ENCODE data around the gene ALAS1.

Gene ALAS1

DNA sequence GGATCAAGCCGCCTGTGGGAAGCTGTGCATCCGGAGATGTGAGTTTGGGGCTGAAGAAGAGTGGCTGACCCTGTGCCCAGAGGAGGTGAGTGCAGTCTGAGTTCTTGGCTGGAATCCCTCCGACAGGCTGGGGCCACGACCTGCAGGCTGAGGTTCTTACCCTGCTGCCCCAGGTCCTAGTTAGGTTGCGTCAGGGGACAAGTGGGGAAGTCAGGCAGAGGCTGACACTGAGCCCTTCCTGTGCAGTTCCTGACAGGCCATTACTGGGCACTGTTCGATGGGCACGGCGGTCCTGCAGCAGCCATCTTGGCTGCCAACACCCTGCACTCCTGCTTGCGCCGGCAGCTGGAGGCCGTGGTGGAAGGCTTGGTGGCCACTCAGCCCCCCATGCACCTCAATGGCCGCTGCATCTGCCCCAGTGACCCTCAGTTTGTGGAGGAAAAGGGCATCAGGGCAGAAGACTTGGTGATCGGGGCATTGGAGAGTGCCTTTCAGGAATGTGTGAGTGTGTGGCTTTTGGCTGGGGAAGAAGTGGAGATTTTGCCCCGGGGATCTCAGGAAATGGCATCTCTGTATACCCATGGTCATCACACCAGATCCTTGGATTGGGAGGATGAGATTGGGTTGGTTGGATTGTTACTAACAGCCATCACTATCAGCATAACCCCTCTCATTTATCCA, 48.9 kb downstream of the ALAS1 start:
- Histone ChIP-seq H3K4me3 (ENCODE audit: low read length in 2 of 2) (peak overlapping the region in 1 of 2 donors; percentile 87), H3K9ac (ENCODE audit: low read length in 2 of 2) (peak overlapping the region in 1 of 2 donors; percentile 71), H3K9me3 (ENCODE audit: control insufficient read depth in 2 of 2, low read length in 2 of 2) (no peaks in the 10 kb centered on the region), H3K36me3 (ENCODE audit: control insufficient read depth in 2 of 2, insufficient read depth in 2 of 2, low read length in 2 of 2) (peaks cover 5 to 18% of the 10 kb centered on the region in 2 donors), H3K27me3 (ENCODE audit: control insufficient read depth in 1 of 2, insufficient read depth in 2 of 2, low read length in 2 of 2) (no peaks in the 10 kb centered on the region), H3K27ac (ENCODE audit: low read length) (peak overlapping the region; percentile 76), H3K4me1 (ENCODE audit: control insufficient read depth, insufficient read depth, low read length) (peaks cover 25% of the 10 kb centered on the region)

DNA sequence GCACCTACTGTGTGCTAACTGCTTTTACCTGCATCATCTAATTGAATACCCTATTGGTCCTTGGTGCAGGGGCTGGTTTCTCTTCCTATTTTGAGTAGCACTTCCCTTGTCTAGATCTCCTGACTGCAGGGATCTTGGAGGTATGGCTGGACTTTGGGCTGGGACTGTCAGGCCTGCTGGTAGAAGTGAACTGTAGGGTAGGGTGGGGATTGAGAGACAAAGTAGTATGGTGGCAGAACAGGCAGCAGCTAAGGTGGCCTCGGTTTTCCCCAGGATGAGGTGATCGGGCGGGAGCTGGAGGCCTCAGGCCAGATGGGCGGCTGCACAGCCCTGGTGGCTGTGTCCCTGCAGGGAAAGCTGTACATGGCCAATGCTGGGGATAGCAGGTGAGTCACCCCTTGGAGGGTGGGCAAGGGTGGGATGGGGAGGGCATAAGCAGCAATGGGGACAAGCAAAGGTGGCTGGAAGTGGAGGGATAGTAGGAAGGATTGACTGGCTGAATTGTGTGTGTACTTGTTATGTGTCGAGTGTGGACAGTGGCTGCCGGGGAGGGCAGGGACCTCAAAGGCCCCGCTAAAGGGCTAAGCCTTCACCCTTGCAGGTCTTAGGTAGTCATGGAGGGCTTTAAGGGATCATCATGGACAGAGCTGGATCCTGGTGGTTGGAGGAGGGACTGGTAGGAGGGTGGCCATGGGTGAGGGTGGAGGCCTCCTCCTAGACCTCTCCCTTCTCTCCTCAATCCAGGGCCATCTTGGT, 49.6 kb downstream of the ALAS1 start:
- Histone ChIP-seq H3K27ac (ENCODE audit: low read length) (no peak overlapping the region), H3K9ac (ENCODE audit: low read length in 2 of 2) (no peak overlapping the region), H3K9me3 (ENCODE audit: control insufficient read depth in 2 of 2, low read length in 2 of 2) (no peaks in the 10 kb centered on the region), H3K4me3 (ENCODE audit: low read length in 2 of 2) (no peak overlapping the region), H3K27me3 (ENCODE audit: control insufficient read depth in 1 of 2, insufficient read depth in 2 of 2, low read length in 2 of 2) (no peaks in the 10 kb centered on the region), H3K4me1 (ENCODE audit: control insufficient read depth, insufficient read depth, low read length) (peaks cover 25% of the 10 kb centered on the region), H3K36me3 (ENCODE audit: control insufficient read depth in 2 of 2, insufficient read depth in 2 of 2, low read length in 2 of 2) (peaks cover 5 to 19% of the 10 kb centered on the region in 2 donors)

DNA sequence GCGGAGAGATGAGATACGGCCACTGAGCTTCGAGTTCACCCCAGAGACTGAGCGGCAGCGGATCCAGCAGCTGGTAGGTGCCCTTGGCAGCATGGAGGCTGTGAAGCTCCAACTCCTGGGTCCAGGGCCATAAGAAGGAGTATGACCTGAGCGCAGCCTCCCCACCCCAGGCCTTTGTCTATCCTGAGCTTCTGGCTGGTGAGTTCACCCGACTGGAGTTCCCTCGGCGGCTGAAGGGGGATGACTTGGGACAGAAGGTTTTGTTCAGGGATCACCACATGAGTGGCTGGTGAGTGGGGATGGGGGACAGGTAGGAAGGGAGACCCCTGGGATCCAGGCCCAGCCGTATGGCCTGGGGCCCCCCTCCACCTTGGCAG, 50.2 kb downstream of the ALAS1 start:
- no peaks in the 10 kb centered on the region for H3K27me3 ChIP-seq (ENCODE audit: control insufficient read depth in 1 of 2, insufficient read depth in 2 of 2, low read length in 2 of 2)
- no peak overlapping the region for H3K9ac ChIP-seq (ENCODE audit: low read length in 2 of 2)
- no peaks in the 10 kb centered on the region for H3K9me3 ChIP-seq (ENCODE audit: control insufficient read depth in 2 of 2, low read length in 2 of 2)
- no peak overlapping the region for H3K4me3 ChIP-seq (ENCODE audit: low read length in 2 of 2)
- peaks cover 6 to 22% of the 10 kb centered on the region in 2 donors for H3K36me3 ChIP-seq (ENCODE audit: control insufficient read depth in 2 of 2, insufficient read depth in 2 of 2, low read length in 2 of 2)
- no peak overlapping the region for H3K27ac ChIP-seq (ENCODE audit: low read length)
- peaks cover 25% of the 10 kb centered on the region for H3K4me1 ChIP-seq (ENCODE audit: control insufficient read depth, insufficient read depth, low read length)

DNA sequence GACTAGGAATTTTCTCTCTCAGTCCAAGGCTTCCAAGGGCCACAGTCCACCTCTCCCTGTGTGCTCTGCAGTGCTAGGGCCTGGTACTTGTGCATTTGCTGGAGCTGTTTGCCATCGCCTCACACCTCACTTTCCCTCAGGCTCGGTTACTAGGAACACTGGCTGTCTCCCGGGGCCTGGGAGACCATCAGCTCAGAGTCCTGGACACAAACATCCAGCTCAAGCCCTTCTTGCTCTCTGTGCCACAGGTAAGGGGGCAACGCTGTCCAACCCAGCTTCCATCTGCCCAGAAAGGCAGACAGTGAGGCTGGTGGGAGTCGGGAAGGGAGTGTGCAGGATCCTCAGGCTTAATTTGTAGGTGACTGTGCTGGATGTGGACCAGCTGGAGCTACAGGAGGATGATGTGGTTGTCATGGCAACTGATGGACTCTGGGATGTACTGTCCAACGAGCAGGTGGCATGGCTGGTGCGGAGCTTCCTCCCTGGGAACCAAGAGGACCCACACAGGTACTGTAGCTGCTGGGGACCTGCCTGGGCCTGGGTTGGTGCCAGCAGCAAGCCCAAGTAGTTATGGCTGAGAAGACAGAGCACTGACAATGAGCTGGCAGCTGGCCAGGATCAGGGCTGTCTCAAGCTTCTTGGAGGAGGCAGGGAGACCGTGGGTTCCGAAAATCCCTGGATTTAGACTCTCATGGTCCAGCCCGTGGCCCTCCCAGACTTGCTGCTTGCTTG, 51.0 kb downstream of the ALAS1 start:
- Histone ChIP-seq H3K4me3 (ENCODE audit: low read length in 2 of 2) (no peak overlapping the region), H3K36me3 (ENCODE audit: control insufficient read depth in 2 of 2, insufficient read depth in 2 of 2, low read length in 2 of 2) (peaks cover 14 to 30% of the 10 kb centered on the region in 2 donors), H3K27me3 (ENCODE audit: control insufficient read depth in 1 of 2, insufficient read depth in 2 of 2, low read length in 2 of 2) (no peaks in the 10 kb centered on the region), H3K9ac (ENCODE audit: low read length in 2 of 2) (no peak overlapping the region), H3K9me3 (ENCODE audit: control insufficient read depth in 2 of 2, low read length in 2 of 2) (no peaks in the 10 kb centered on the region), H3K27ac (ENCODE audit: low read length) (no peak overlapping the region), H3K4me1 (ENCODE audit: control insufficient read depth, insufficient read depth, low read length) (peaks cover 28% of the 10 kb centered on the region)

DNA sequence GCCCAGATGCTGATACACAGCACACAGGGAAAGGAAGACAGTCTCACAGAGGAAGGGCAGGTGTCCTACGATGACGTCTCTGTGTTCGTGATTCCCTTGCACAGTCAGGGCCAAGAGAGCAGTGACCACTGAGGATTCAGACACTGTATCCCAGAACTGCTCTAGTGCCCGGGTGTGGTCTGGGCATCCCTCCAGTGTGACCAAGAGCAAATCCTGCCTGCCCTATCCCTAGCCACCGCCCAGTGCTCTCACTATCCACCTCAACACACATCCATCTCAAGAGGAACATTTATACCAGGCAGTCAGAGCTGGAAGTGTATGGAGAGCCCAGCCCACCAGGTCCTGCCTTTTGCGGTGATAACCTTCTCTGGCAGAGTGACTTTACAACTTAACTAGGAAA, 51.7 kb downstream of the ALAS1 start:
- Histone ChIP-seq H3K4me3 (ENCODE audit: low read length in 2 of 2) (no peak overlapping the region), H3K9ac (ENCODE audit: low read length in 2 of 2) (no peak overlapping the region), H3K27me3 (ENCODE audit: control insufficient read depth in 1 of 2, insufficient read depth in 2 of 2, low read length in 2 of 2) (no peaks in the 10 kb centered on the region), H3K4me1 (ENCODE audit: control insufficient read depth, insufficient read depth, low read length) (peaks cover 31% of the 10 kb centered on the region), H3K9me3 (ENCODE audit: control insufficient read depth in 2 of 2, low read length in 2 of 2) (no peaks in the 10 kb centered on the region), H3K27ac (ENCODE audit: low read length) (no peak overlapping the region), H3K36me3 (ENCODE audit: control insufficient read depth in 2 of 2, insufficient read depth in 2 of 2, low read length in 2 of 2) (peaks cover 16 to 30% of the 10 kb centered on the region in 2 donors)

DNA sequence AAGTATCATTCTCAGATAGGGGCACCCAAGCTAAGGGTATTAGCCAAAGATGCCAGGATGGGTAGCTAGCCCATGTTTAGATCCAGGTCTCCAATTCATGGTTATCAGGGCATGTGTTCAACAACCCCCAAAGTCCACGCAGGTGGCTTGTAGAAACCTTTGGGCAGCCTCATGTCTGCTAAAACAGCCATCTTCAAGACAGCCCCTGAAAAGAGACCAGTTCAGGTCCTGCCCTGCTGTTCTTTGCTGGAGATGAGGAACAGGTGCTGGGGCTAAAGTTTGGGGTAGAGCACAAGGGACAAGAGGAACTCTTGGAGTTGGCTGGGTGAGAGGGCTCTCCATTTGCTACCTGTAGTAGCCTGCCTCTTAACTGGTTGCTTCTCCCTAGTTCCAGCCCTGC, 52.2 kb downstream of the ALAS1 start:
- H3K9me3 ChIP-seq (ENCODE audit: control insufficient read depth in 2 of 2, low read length in 2 of 2): no peaks in the 10 kb centered on the region
- H3K27me3 ChIP-seq (ENCODE audit: control insufficient read depth in 1 of 2, insufficient read depth in 2 of 2, low read length in 2 of 2): no peaks in the 10 kb centered on the region
- no peak overlapping the region for H3K9ac ChIP-seq (ENCODE audit: low read length in 2 of 2)
- peaks cover 16 to 31% of the 10 kb centered on the region in 2 donors for H3K36me3 ChIP-seq (ENCODE audit: control insufficient read depth in 2 of 2, insufficient read depth in 2 of 2, low read length in 2 of 2)
- H3K27ac ChIP-seq (ENCODE audit: low read length): no peak overlapping the region
- no peak overlapping the region for H3K4me3 ChIP-seq (ENCODE audit: low read length in 2 of 2)
- H3K4me1 ChIP-seq (ENCODE audit: control insufficient read depth, insufficient read depth, low read length): peaks cover 28% of the 10 kb centered on the region

DNA sequence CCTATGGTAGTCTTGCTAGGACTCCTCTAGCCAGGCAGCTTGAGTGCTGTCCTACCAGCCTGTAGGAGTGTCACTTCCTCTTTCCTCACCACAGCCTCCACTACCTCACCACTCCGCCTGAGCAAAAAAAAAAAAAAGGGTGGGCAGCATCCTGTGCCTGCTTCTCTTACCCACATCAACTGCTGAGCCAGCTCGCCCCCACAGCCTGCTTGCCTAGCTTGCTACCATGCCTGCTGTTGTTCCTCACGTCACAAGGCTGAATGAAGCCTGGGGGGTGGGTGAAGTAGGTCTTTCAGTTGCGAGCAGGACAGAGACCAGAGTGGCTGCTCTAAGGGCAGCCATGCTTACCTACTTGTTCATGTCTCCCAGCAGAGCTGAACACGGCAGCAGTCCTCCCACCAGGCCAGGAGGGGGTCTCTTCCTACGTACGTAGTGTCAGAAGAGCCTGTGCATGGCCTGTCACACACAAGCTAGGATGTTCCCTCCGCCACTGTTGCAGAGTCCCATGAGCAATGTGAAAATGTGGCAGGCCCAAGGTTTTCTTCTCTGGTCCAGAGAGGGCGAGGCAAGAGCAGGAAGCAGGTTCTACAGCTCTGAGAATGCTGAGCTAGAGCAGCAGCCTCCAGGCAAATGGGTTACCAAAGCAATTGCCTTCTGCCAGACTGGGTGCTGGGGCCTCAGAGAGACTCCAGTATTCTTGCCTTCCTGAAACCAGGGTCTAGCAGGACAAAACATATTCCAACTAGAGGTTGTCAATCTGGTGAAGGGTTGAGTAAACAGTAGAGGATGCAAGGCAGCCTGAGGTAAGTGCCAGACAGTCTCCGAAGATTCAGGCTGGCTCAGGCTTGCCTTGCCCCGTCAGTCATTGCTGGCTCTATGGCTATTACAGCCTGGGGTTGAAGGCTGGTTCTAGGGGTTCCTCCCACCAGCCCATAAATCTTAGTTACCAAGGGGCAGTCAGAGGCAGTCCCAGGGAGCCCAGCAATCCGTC, 55.6 kb downstream of the ALAS1 start:
- H3K9ac ChIP-seq (ENCODE audit: low read length in 2 of 2): no peak overlapping the region
- H3K4me1 ChIP-seq (ENCODE audit: control insufficient read depth, insufficient read depth, low read length): peaks cover 6% of the 10 kb centered on the region
- no peaks in the 10 kb centered on the region for H3K27me3 ChIP-seq (ENCODE audit: control insufficient read depth in 1 of 2, insufficient read depth in 2 of 2, low read length in 2 of 2)
- H3K4me3 ChIP-seq (ENCODE audit: low read length in 2 of 2): no peak overlapping the region
- peaks cover 48 to 62% of the 10 kb centered on the region in 2 donors for H3K36me3 ChIP-seq (ENCODE audit: control insufficient read depth in 2 of 2, insufficient read depth in 2 of 2, low read length in 2 of 2)
- H3K9me3 ChIP-seq (ENCODE audit: control insufficient read depth in 2 of 2, low read length in 2 of 2): no peaks in the 10 kb centered on the region
- peak overlapping the region; percentile 18 for H3K27ac ChIP-seq (ENCODE audit: low read length)

DNA sequence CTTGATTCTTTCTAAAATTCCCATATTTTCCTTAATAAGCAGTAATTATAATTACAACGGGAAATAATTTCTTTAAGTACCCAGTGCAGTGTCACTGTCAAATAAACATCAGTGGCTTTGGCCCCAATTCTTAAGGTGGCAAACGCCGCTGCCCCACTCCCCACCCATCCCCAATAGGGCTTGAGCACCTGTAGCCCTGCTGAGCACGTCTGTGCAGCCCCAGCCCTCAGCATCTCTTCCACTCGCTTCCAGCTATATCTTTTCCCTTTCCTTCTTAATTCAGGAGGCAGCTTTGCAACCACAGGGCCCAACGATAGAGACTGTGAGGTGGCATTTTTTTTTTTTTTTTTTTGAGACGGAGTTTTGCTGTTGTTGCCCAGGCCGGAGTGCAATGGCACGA, 56.6 kb downstream of the ALAS1 start:
- H3K4me1 ChIP-seq (ENCODE audit: control insufficient read depth, insufficient read depth, low read length): peaks cover 6% of the 10 kb centered on the region
- no peak overlapping the region for H3K9ac ChIP-seq (ENCODE audit: low read length in 2 of 2)
- H3K36me3 ChIP-seq (ENCODE audit: control insufficient read depth in 2 of 2, insufficient read depth in 2 of 2, low read length in 2 of 2): peaks cover 55 to 62% of the 10 kb centered on the region in 2 donors
- no peaks in the 10 kb centered on the region for H3K27me3 ChIP-seq (ENCODE audit: control insufficient read depth in 1 of 2, insufficient read depth in 2 of 2, low read length in 2 of 2)
- H3K27ac ChIP-seq (ENCODE audit: low read length): no peak overlapping the region
- no peak overlapping the region for H3K4me3 ChIP-seq (ENCODE audit: low read length in 2 of 2)
- no peaks in the 10 kb centered on the region for H3K9me3 ChIP-seq (ENCODE audit: control insufficient read depth in 2 of 2, low read length in 2 of 2)

DNA sequence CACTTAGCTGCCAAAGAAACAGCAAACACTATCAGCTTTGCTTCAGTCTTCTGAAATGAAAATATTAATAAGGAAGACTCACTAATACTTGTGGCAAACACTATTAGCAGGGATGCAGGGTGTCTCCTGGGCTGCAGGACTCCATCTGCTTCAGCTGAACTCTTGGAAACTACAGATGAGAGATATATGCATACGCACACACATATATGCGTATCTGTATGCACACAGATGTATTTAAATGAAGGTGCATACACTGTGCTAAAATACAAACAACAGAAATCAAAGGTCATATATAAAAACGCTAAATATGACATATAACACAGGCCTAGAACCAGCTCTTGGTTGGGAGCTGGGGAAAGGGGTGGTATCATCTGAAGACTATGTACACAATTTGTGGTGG, 58.2 kb downstream of the ALAS1 start:
- H3K4me1 ChIP-seq (ENCODE audit: control insufficient read depth, insufficient read depth, low read length): peaks cover 6% of the 10 kb centered on the region
- H3K9me3 ChIP-seq (ENCODE audit: control insufficient read depth in 2 of 2, low read length in 2 of 2): no peaks in the 10 kb centered on the region
- no peak overlapping the region for H3K4me3 ChIP-seq (ENCODE audit: low read length in 2 of 2)
- no peak overlapping the region for H3K27ac ChIP-seq (ENCODE audit: low read length)
- H3K9ac ChIP-seq (ENCODE audit: low read length in 2 of 2): no peak overlapping the region
- H3K36me3 ChIP-seq (ENCODE audit: control insufficient read depth in 2 of 2, insufficient read depth in 2 of 2, low read length in 2 of 2): peaks cover 62 to 68% of the 10 kb centered on the region in 2 donors
- H3K27me3 ChIP-seq (ENCODE audit: control insufficient read depth in 1 of 2, insufficient read depth in 2 of 2, low read length in 2 of 2): no peaks in the 10 kb centered on the region

DNA sequence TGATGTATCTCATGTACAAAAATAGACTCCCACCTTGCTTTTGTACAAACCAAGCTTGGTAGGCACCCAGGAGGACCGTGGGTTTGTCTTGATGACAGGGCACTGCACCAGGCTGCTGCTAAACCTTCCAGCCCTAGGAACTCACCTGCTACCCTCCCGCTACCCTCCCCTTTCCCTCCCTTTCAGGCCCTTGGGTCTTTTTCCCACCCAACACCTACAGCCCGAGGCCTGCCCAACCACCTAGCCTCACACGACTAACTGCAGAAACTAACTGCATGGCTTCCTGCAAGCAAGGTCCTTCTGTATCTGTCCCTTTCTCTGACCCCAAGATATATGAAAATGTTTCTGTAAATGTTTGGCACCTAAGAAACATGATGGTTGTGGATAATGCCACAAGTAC, 58.7 kb downstream of the ALAS1 start:
- Histone ChIP-seq H3K4me1 (ENCODE audit: control insufficient read depth, insufficient read depth, low read length) (peaks cover 6% of the 10 kb centered on the region), H3K27ac (ENCODE audit: low read length) (no peak overlapping the region), H3K36me3 (ENCODE audit: control insufficient read depth in 2 of 2, insufficient read depth in 2 of 2, low read length in 2 of 2) (peaks cover 66 to 70% of the 10 kb centered on the region in 2 donors), H3K4me3 (ENCODE audit: low read length in 2 of 2) (no peak overlapping the region), H3K9ac (ENCODE audit: low read length in 2 of 2) (no peak overlapping the region), H3K27me3 (ENCODE audit: control insufficient read depth in 1 of 2, insufficient read depth in 2 of 2, low read length in 2 of 2) (no peaks in the 10 kb centered on the region), H3K9me3 (ENCODE audit: control insufficient read depth in 2 of 2, low read length in 2 of 2) (no peaks in the 10 kb centered on the region)
